Choroid plexus epithelial cell (primary cell): ENCODE data around the gene OCIAD2.
"Not testable (repeated sequence)": the region's sequence is repeated elsewhere in the genome, so short reads cannot be mapped to it uniquely, and the experiment has no call there.

Experiments used
- DNase-seq: peaks from one replicate; pipeline ENCODE4 v3.0.0-alpha.2; 2010; ENCODE audit warnings: low read depth
- H3K4me3 ChIP-seq: 2 replicates; pipeline ENCODE4 v1.5.1; 2011; ENCODE audit warnings: low read depth, mild to moderate bottlenecking, control low read depth, low read length, moderate library complexity
- TF ChIP-seq, protein P1 (sequence below): conservative IDR thresholded peaks from 2 replicates; pipeline ENCODE4 v1.5.1; 2011; ENCODE audit warnings: low read depth, mild to moderate bottlenecking, control low read depth, inconsistent platforms, low read length, moderate library complexity

OCIAD2 gene

GRCh38 chr4:48854982-48855381, 51.6 kb downstream of the OCIAD2 start:
- TF ChIP-seq, protein P1, sequence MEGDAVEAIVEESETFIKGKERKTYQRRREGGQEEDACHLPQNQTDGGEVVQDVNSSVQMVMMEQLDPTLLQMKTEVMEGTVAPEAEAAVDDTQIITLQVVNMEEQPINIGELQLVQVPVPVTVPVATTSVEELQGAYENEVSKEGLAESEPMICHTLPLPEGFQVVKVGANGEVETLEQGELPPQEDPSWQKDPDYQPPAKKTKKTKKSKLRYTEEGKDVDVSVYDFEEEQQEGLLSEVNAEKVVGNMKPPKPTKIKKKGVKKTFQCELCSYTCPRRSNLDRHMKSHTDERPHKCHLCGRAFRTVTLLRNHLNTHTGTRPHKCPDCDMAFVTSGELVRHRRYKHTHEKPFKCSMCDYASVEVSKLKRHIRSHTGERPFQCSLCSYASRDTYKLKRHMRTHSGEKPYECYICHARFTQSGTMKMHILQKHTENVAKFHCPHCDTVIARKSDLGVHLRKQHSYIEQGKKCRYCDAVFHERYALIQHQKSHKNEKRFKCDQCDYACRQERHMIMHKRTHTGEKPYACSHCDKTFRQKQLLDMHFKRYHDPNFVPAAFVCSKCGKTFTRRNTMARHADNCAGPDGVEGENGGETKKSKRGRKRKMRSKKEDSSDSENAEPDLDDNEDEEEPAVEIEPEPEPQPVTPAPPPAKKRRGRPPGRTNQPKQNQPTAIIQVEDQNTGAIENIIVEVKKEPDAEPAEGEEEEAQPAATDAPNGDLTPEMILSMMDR = no peak
- no peak overlapping the region for H3K4me3 ChIP-seq
- peak; percentile 13 for DNase-seq

GRCh38 chr4:48854395-48854683, 52.2 kb downstream of the OCIAD2 start:
- no peak for DNase-seq
- TF ChIP-seq, protein P1 = no peak
- H3K4me3 ChIP-seq = no peak overlapping the region

DNA sequence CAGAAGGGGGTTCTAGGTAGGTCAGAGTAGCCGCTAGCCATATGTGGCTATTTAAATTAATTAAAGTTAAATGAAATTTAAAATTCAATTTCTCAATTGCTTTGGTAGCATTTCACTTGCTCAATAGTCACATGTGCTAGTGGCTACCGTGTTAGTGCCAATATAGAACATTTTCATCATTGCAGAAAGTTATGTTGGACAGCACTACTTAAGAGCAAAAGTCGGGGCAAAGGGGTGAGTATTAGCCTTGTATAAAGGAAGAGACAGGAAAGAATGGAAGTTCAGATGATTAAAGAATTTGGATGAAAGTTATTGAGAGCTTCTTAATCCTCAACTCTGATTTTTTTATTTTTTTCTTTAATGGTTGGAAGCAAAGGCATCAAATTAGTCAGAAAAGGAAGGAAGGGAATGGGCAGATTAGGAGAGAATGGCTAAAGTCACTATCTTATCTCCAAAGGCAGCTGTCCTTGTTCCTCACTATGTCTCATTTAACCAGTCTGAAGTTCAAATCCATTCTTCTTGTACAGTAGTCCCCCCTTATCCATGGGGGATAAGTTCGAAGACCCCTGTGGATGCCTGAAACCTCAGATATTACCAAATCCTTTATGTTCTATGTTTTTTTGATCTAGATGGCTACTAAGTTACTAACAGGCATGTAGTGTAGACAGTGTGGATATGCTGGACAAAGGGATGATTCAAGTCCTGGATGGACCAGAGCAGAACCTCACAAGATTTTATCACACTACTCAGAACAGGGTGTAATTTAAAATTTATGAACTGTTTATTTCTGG, 52.8 kb downstream of the OCIAD2 start:
- no peak overlapping the region for H3K4me3 ChIP-seq
- TF ChIP-seq, protein P1 = no peak
- no peak for DNase-seq

DNA sequence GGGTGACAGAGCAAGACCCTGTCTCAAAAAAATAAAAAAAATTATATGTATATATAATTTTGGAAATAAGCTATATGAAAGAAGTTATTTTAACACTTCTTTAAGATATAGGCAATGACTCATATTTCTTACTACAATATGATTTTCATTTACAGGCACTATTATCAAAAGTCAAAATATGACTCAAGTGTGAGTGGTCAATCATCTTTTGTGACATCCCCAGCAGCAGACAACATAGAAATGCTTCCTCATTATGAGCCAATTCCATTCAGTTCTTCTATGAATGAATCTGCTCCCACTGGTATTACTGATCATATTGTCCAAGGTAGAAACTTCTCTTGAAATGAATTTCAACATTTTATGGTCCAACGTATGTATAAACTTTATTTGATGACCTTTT, 54.9 kb downstream of the OCIAD2 start:
- TF ChIP-seq, protein P1 = no peak
- no peak overlapping the region for H3K4me3 ChIP-seq
- no peak for DNase-seq

DNA sequence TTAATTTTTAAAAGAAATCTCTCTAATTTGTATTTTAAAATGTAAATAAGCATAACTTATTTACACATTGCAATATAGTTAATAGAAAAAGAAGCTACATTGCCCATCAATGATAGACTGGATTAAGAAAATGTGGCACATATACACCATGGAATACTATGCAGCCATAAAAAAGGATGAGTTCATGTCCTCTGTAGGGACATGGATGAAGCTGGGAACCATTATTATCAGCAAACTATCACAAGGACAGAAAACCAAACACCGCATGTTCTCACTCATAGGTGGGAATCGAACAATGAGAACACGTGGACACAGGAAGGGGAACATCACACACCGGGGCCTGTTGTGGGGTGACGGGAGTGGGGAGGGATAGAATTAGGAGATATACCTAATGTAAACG, 57.8 kb downstream of the OCIAD2 start:
- not testable (repeated sequence) for H3K4me3 ChIP-seq, DNase-seq

- no peak for DNase-seq
- H3K4me3 ChIP-seq = no peak overlapping the region
- TF ChIP-seq, protein P1 = no peak
These were observed 61.7 kb downstream of the OCIAD2 start for GRCh38 chr4:48844843-48845242.

DNA sequence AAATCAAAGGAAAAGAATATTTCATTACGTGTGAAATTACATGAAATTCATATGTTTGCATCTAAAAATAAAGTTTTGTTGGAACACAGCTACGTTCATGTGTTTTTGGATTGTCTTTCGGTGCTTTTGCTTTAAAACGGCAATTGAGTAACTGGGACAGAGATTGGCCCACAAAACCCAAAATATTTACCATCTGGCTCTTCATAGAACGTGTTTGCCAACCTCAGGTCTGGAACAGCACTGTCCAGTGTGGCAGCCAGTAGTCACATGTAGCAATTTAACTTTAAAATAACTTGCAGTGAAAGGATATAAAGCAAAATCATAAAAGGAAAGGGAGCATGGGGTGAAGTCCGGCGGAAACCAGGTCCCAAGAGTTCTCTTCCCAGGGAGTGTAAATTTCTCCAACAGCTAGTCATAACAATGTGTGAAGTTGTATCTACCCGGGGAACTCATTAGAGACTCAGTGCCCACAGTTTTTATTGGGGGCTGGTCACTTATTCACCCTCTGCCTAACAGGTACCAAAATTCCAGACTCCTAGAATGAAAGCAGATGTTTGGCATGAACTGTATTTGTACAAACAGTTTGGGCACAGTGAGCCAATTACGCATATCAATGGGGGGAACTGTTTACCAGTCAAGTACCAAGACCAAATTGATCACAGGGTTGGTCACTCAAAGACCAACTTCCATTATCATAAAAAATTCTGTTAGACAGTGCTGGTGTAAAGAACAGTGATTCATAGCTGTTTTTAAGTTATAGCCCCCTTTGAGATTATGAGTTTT, 65.3 kb downstream of the OCIAD2 start:
- no peak for DNase-seq
- no peak overlapping the region for H3K4me3 ChIP-seq
- TF ChIP-seq, protein P1 = no peak
